Endodermal cell (in vitro differentiated cells): ENCODE results near the gene MDFIC. TPM values are rescaled to one million over a fixed set of nuclear protein-coding genes. Genes with fewer than 3 reads are reported as not detected.

Experiments used
- DNase-seq: peaks from one replicate; pipeline ENCODE4 v3.0.0-alpha.2; 2017
- H3K27ac ChIP-seq: 2 replicates; pipeline ENCODE4 v1.5.1; 2013; ENCODE audit warnings: mild to moderate bottlenecking, low read depth, low read length, moderate library complexity
- H3K27me3 ChIP-seq: 2 replicates; pipeline ENCODE4 v1.6.1; 2013; ENCODE audit warnings: mild to moderate bottlenecking, low read length, moderate library complexity; ENCODE audit not compliant: insufficient read depth, control insufficient read depth, poor library complexity, severe bottlenecking
- H3K36me3 ChIP-seq: 2 replicates; pipeline ENCODE4 v1.7.0; 2013; ENCODE audit warnings: mild to moderate bottlenecking, low read length, moderate library complexity; ENCODE audit not compliant: control insufficient read depth, insufficient read depth
- H3K4me1 ChIP-seq: one replicate; pipeline ENCODE4 v1.7.0; 2013; ENCODE audit warnings: low read length; ENCODE audit not compliant: control insufficient read depth, insufficient read depth
- H3K4me3 ChIP-seq: 2 replicates; pipeline ENCODE4 v1.5.1; 2013; ENCODE audit warnings: mild to moderate bottlenecking, low read length, moderate library complexity
- H3K9ac ChIP-seq: 2 replicates; pipeline ENCODE4 v1.6.1; 2013; ENCODE audit warnings: mild to moderate bottlenecking, low read length, moderate library complexity; ENCODE audit not compliant: poor library complexity, severe bottlenecking; ENCODE audit errors: extremely low read depth
- H3K9me3 ChIP-seq: 2 replicates; pipeline ENCODE4 v1.6.1; 2013; ENCODE audit warnings: mild to moderate bottlenecking, low read length, moderate library complexity; ENCODE audit not compliant: control insufficient read depth
- H3K27ac Mint-ChIP-seq: 2 replicates; pipeline ENCODE4 v1.8.0; 2020; ENCODE audit warnings: mixed read lengths
- H3K27me3 Mint-ChIP-seq: 2 replicates; pipeline ENCODE4 v1.8.0; 2021; ENCODE audit warnings: mild to moderate bottlenecking, mixed read lengths; ENCODE audit not compliant: insufficient read depth
- H3K36me3 Mint-ChIP-seq: 2 replicates; pipeline ENCODE4 v1.8.0; 2020; ENCODE audit warnings: low read depth, mixed read lengths
- H3K4me1 Mint-ChIP-seq: 2 replicates; pipeline ENCODE4 v1.8.0; 2020; ENCODE audit warnings: mixed read lengths
- H3K4me3 Mint-ChIP-seq: 2 replicates; pipeline ENCODE4 v1.8.0; 2020; ENCODE audit warnings: mild to moderate bottlenecking, moderate library complexity, mixed read lengths
- H3K9me3 Mint-ChIP-seq: 2 replicates; pipeline ENCODE4 v1.8.0; 2020; ENCODE audit warnings: mild to moderate bottlenecking, mixed read lengths
- WGBS, 2 experiments: methylation state at CpG; one replicate each; pipeline versions ENCODE4 v1.1.5 to v1.1.7; 2013; ENCODE audit warnings: missing lambda C conversion rate in 2 of 2, mixed read lengths in 1 of 2; ENCODE audit not compliant: insufficient coverage in 1 of 2, insufficient read length in 1 of 2; 5-methylcytosine and 5-hydroxymethylcytosine counted together
- total RNA-seq, 2 donors: library from RNA; stranded (reverse); fragmentation: NEBNext Ultra II Directional in 1 of 2; extraction: Animal tissue kit (Norgen Biotek cat#: 25700) in 1 of 2; gene quantifications; 2 replicates in 1 of 2; 3 replicates in 1 of 2; pipeline ENCODE4 v1.2.1, GENCODE V29; 2021
- TF ChIP-seq, protein P1 (sequence below): fragments of 200-600 bp; sonication (generic); conservative IDR thresholded peaks from 2 replicates; pipeline ENCODE4 v1.5.0; 2021; ENCODE audit warnings: antibody characterized with exemption, mild to moderate bottlenecking

Gene MDFIC
- total RNA-seq, 2 donors from 2014 or later = 7.4 to 15.1 TPM

GRCh38 chr7:115010441-115010820 lies 88.5 kb downstream of the MDFIC start:
- Mint-ChIP-seq H3K36me3 (no peaks in the 10 kb centered on the region), H3K27ac (no peak overlapping the region)
- TF ChIP-seq, protein P1, sequence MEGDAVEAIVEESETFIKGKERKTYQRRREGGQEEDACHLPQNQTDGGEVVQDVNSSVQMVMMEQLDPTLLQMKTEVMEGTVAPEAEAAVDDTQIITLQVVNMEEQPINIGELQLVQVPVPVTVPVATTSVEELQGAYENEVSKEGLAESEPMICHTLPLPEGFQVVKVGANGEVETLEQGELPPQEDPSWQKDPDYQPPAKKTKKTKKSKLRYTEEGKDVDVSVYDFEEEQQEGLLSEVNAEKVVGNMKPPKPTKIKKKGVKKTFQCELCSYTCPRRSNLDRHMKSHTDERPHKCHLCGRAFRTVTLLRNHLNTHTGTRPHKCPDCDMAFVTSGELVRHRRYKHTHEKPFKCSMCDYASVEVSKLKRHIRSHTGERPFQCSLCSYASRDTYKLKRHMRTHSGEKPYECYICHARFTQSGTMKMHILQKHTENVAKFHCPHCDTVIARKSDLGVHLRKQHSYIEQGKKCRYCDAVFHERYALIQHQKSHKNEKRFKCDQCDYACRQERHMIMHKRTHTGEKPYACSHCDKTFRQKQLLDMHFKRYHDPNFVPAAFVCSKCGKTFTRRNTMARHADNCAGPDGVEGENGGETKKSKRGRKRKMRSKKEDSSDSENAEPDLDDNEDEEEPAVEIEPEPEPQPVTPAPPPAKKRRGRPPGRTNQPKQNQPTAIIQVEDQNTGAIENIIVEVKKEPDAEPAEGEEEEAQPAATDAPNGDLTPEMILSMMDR = no peak

DNA sequence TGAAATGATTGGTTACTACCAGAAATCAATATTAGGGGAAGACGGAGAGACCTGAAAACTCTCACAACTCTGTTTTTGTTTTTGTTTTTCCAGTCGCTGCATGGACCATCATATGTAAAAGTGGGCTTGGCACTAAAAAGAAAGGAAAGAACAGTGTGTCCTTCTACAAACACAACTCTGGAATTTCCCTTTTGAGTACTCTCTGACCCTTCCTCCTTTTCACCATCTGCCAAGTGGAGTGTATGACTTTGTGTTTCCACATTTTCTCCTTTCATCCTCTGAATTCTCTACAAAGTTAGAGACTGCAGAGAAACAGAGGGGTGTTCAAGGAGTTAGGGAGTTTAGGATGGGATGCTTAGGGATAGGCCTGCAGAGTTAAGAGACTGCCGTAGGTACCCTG lies 92.0 kb downstream of the MDFIC start:
- Histone ChIP-seq H3K27me3 (no peaks in the 10 kb centered on the region), H3K4me3 (no peak overlapping the region), H3K9ac (no peak overlapping the region), H3K4me1 (peaks cover 10% of the 10 kb centered on the region), H3K27ac (no peak overlapping the region), H3K36me3 (no peaks in the 10 kb centered on the region), H3K9me3 (no peaks in the 10 kb centered on the region)
- H3K27ac Mint-ChIP-seq = no peak overlapping the region
- DNase-seq = no peak
- H3K27me3 Mint-ChIP-seq = no peaks in the 10 kb centered on the region
- WGBS, 2 experiments = 91 to 93% methylated on average over 3 of the region's 3 CpGs
- H3K9me3 Mint-ChIP-seq = no peaks in the 10 kb centered on the region
- H3K4me3 Mint-ChIP-seq = no peak overlapping the region
- no peaks in the 10 kb centered on the region for H3K36me3 Mint-ChIP-seq
- TF ChIP-seq, protein P1 = no peak
- peaks cover 18% of the 10 kb centered on the region for H3K4me1 Mint-ChIP-seq

More at GRCh38 chr7:115010441-115010820, 88.5 kb downstream of the MDFIC start:
- no peaks in the 10 kb centered on the region for H3K27me3 Mint-ChIP-seq
- no peak overlapping the region for H3K4me3 Mint-ChIP-seq
- Histone ChIP-seq H3K27me3 (no peaks in the 10 kb centered on the region), H3K27ac (no peak overlapping the region), H3K4me3 (no peak overlapping the region), H3K36me3 (no peaks in the 10 kb centered on the region), H3K4me1 (peaks cover 16% of the 10 kb centered on the region), H3K9me3 (no peaks in the 10 kb centered on the region), H3K9ac (no peak overlapping the region)
- H3K9me3 Mint-ChIP-seq = no peaks in the 10 kb centered on the region
- WGBS, 2 experiments = no CpG with 5 or more reads among the region's 1 CpG
- H3K4me1 Mint-ChIP-seq = peaks cover 30% of the 10 kb centered on the region
- no peak for DNase-seq

GRCh38 chr7:115014794-115015193 lies 92.9 kb downstream of the MDFIC start:
- no peaks in the 10 kb centered on the region for H3K9me3 Mint-ChIP-seq
- 80 to 100% methylated on average over 1 of the region's 1 CpG for WGBS, 2 experiments
- no peak overlapping the region for H3K9ac ChIP-seq
- no peak for DNase-seq
- no peak overlapping the region for H3K4me3 Mint-ChIP-seq
- no peaks in the 10 kb centered on the region for H3K27me3 Mint-ChIP-seq
- TF ChIP-seq, protein P1 = no peak
- no peaks in the 10 kb centered on the region for H3K27me3 ChIP-seq
- H3K9me3 ChIP-seq = no peaks in the 10 kb centered on the region
- H3K27ac ChIP-seq = no peak overlapping the region
- H3K36me3 ChIP-seq = no peaks in the 10 kb centered on the region
- H3K4me1 ChIP-seq = peaks cover 2% of the 10 kb centered on the region
- H3K4me1 Mint-ChIP-seq = peaks cover 13% of the 10 kb centered on the region
- no peak overlapping the region for H3K4me3 ChIP-seq
- H3K27ac Mint-ChIP-seq = no peak overlapping the region
- no peaks in the 10 kb centered on the region for H3K36me3 Mint-ChIP-seq
